CD4-positive, alpha-beta memory T cell (primary cell): Measurements from ENCODE around the gene TNIP2. TPM values are rescaled to one million over a fixed set of nuclear protein-coding genes. Genes with fewer than 3 reads are reported as not detected.

Experiments
- CTCF ChIA-PET: fragments of 350-600 bp; sonication (Branson Sonifier 250); formaldehyde crosslinking; loops from one replicate; lab custom pipeline; 2021; ENCODE audit warnings: inconsistent platforms; ENCODE audit not compliant: partially characterized antibody; lab: Charles Lee
- POLR2A ChIA-PET: fragments of 350-600 bp; sonication (Branson Sonifier 250); formaldehyde crosslinking; loops from one replicate; lab custom pipeline; 2021; ENCODE audit not compliant: partially characterized antibody; lab: Charles Lee
- DNase-seq, 5 donors: peaks; one replicate each; pipeline versions ENCODE4 v3.0.0 to v3.0.0-alpha.2; 2020 to 2022; ENCODE audit warnings: mixed read lengths in 1 of 5
- H3K27ac ChIP-seq: one replicate; pipeline ENCODE4 v1.7.0; 2013; ENCODE audit warnings: low read depth, low read length
- H3K27me3 ChIP-seq: 2 replicates; pipeline ENCODE4 v1.7.0; 2013; ENCODE audit warnings: mild to moderate bottlenecking, low read length, moderate library complexity; ENCODE audit not compliant: insufficient read depth
- H3K36me3 ChIP-seq: 2 replicates; pipeline ENCODE4 v1.7.0; 2013; ENCODE audit warnings: mild to moderate bottlenecking, low read length, moderate library complexity; ENCODE audit not compliant: insufficient read depth
- H3K4me1 ChIP-seq: 2 replicates; pipeline ENCODE4 v1.7.0; 2013; ENCODE audit warnings: mild to moderate bottlenecking, low read length, moderate library complexity; ENCODE audit not compliant: insufficient read depth
- H3K4me3 ChIP-seq, 2 donors: one replicate each; pipeline ENCODE4 v1.7.0; 2013; ENCODE audit warnings: low read length in 2 of 2, mild to moderate bottlenecking in 1 of 2
- H3K9me3 ChIP-seq, 2 donors: one replicate each; pipeline ENCODE4 v1.7.0; 2013; ENCODE audit warnings: low read length in 2 of 2, control low read depth in 1 of 2; ENCODE audit not compliant: control insufficient read depth in 1 of 2
- H3K27ac Mint-ChIP-seq, 7 donors: one replicate each; pipeline ENCODE4 v1.8.0; 2020 to 2021; ENCODE audit warnings: mixed read lengths in 7 of 7, mild to moderate bottlenecking in 6 of 7, inconsistent platforms in 3 of 7, moderate library complexity in 3 of 7
- H3K27me3 Mint-ChIP-seq, 2 donors: one replicate each; pipeline ENCODE4 v1.8.0; 2020 to 2021; ENCODE audit warnings: mixed read lengths in 2 of 2
- H3K36me3 Mint-ChIP-seq, 2 donors: one replicate each; pipeline ENCODE4 v1.8.0; 2020 to 2021; ENCODE audit warnings: mixed read lengths in 2 of 2, inconsistent platforms in 1 of 2, mild to moderate bottlenecking in 1 of 2
- H3K4me1 Mint-ChIP-seq, 4 donors: one replicate each; pipeline ENCODE4 v1.8.0; 2020 to 2021; ENCODE audit warnings: mixed read lengths in 4 of 4, mild to moderate bottlenecking in 1 of 4
- H3K4me3 Mint-ChIP-seq, 8 donors: one replicate each; pipeline ENCODE4 v1.8.0; 2020 to 2021; ENCODE audit warnings: mixed read lengths in 8 of 8, mild to moderate bottlenecking in 7 of 8, moderate library complexity in 6 of 8, inconsistent platforms in 3 of 8
- H3K9me3 Mint-ChIP-seq, 8 donors: one replicate each; pipeline ENCODE4 v1.8.0; 2020 to 2021; ENCODE audit warnings: mixed read lengths in 8 of 8, mild to moderate bottlenecking in 5 of 8, inconsistent platforms in 3 of 8, moderate library complexity in 1 of 8
- intact Hi-C: fragments of 100-400 bp; cut with micrococcal nuclease; formaldehyde crosslinking; loops from one replicate; pipeline ENCODE4 v1.15.1; 2023
- polyA plus RNA-seq, 2 donors: library from polyadenylated mRNA; unstranded; fragments of 300-500 nt; fragmentation: Illumina TruSeq; gene quantifications; one replicate each; pipeline ENCODE4 v1.2.3, GENCODE V29; 2021
- total RNA-seq, 2 experiments: library from RNA; stranded (reverse); gene quantifications; one replicate each; pipeline ENCODE4 v1.2.3, GENCODE V29; 2021

Gene TNIP2, protein sequence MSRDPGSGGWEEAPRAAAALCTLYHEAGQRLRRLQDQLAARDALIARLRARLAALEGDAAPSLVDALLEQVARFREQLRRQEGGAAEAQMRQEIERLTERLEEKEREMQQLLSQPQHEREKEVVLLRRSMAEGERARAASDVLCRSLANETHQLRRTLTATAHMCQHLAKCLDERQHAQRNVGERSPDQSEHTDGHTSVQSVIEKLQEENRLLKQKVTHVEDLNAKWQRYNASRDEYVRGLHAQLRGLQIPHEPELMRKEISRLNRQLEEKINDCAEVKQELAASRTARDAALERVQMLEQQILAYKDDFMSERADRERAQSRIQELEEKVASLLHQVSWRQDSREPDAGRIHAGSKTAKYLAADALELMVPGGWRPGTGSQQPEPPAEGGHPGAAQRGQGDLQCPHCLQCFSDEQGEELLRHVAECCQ
- 10 to 100 TPM; 50.0 to 50.5 TPM for total RNA-seq
- 10 to 100 TPM; 45.8 to 48.5 TPM for polyA plus RNA-seq

DNA sequence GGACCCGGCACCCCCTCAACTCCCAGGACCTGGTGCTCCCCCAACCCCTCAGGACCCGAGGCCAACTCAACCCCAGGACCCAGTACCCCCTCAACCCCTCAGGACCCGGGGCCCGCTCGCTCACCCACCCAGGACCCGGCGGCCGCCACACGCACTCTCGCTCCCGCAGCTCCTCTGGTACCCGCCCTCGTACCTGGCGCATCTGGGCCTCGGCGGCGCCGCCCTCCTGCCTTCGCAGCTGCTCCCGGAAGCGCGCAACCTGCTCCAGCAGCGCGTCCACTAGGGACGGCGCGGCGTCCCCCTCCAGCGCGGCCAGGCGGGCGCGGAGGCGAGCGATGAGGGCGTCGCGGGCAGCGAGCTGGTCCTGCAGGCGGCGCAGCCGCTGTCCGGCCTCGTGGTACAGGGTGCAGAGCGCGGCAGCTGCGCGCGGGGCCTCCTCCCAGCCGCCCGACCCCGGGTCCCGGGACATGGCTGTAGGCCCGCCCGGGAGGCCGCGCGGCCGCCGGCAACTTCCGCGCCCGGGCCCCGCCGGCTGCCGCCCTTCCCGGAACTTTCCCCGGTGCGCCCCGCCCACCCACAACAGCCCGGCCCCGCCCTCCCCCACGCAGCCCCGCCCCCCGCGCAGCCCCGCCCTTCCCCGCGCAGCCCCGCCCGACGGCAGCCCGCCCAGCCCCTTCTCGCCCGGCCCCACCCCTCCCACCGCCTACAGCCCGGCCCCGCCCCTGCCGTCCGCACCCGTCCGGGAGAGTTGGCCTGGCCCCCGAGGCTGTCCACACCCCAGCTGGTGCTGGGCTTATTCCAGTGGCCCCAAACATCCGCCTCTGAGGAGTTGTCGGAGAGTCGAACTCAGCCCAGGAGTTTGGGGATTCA is at the start of gene TNIP2:
Gene TNIP2, minus strand, starts transcription at position 516 of the 870 bp plus-strand sequence. Its CDS starts 47 bp downstream, at position 469.
- DNase-seq: peak; percentile 77 to 85 (median 81)
- Histone ChIP-seq H3K9me3 (no peaks in the 10 kb centered on the region), H3K27ac (peak within 1 kb of the TSS; percentile 83), H3K4me3 (peak within 1 kb of the TSS; percentile 25 to 68), H3K27me3 (no peaks in the 10 kb centered on the region), H3K36me3 (peaks cover 9% of the 10 kb centered on the region), H3K4me1 (peaks cover 25% of the 10 kb centered on the region)
- Mint-ChIP-seq H3K27ac (peak within 1 kb of the TSS; percentile 68 to 93 (median 85)), H3K4me1 (peaks cover 18 to 39% (median 29%) of the 10 kb centered on the region in 4 donors), H3K9me3 (no peaks in the 10 kb centered on the region), H3K27me3 (no peaks in the 10 kb centered on the region), H3K4me3 (peak within 1 kb of the TSS; percentile 75 to 89 (median 86)), H3K36me3 (peaks cover 0 to 4% of the 10 kb centered on the region in 2 donors)
- intact Hi-C loops: loop anchor here (2.0 to 5.0 kb wide), 2 partner anchors 86 to 207 kb away; partner anchors contain the start of genes ADD1, GRK4 and NOP14
- POLR2A ChIA-PET: interaction anchor here (0.8 to 2.2 kb wide), 12 partner anchors 8 to 286 kb away, joined by 3 to 11 read pairs (median 4); partner anchors contain the start of genes FAM193A, GRK4 and NOP14
- CTCF ChIA-PET: interaction anchor here (1.0 to 1.1 kb wide), 2 partner anchors 10 to 116 kb away, joined by 3 read pairs; no protein-coding TSS in a partner anchor

- Mint-ChIP-seq H3K36me3 (no peaks in the 10 kb centered on the region), H3K27ac (no peak overlapping the region), H3K9me3 (no peaks in the 10 kb centered on the region), H3K4me1 (peaks cover 6 to 24% (median 10%) of the 10 kb centered on the region in 4 donors), H3K4me3 (no peak overlapping the region), H3K27me3 (no peaks in the 10 kb centered on the region)
- no peaks in the 10 kb centered on the region for H3K9me3 ChIP-seq
- peaks cover 18% of the 10 kb centered on the region for H3K4me1 ChIP-seq
- no peaks in the 10 kb centered on the region for H3K36me3 ChIP-seq
- intact Hi-C loops: no loop called here
- ChIA-PET CTCF (interaction anchor here (1.4 kb wide), 1 partner anchor 8 kb away, joined by 3 read pairs; no protein-coding TSS in a partner anchor), POLR2A (interaction anchor here (1.2 kb wide), 1 partner anchor 33 kb away, joined by 3 read pairs; no protein-coding TSS in a partner anchor)
- no peak overlapping the region for H3K27ac ChIP-seq
- H3K4me3 ChIP-seq: no peak overlapping the region
- DNase-seq: peak in 1 of 5 donors; percentile 2
- H3K27me3 ChIP-seq: no peaks in the 10 kb centered on the region
Measured at GRCh38 chr4:2804973-2805501, 48.9 kb upstream of the TNIP2 start.

- no peak overlapping the region for H3K4me3 Mint-ChIP-seq
- no peaks in the 10 kb centered on the region for H3K9me3 Mint-ChIP-seq
- CTCF ChIA-PET: interaction anchor here (0.9 to 1.4 kb wide), 3 partner anchors 9 to 20 kb away, joined by 3 read pairs; no protein-coding TSS in a partner anchor
- H3K27ac Mint-ChIP-seq: no peak overlapping the region
- POLR2A ChIA-PET: interaction anchor here (1.2 kb wide), 1 partner anchor 33 kb away, joined by 3 read pairs; no protein-coding TSS in a partner anchor
- H3K4me3 ChIP-seq: no peak overlapping the region
- peaks cover 8 to 26% (median 13%) of the 10 kb centered on the region in 4 donors for H3K4me1 Mint-ChIP-seq
- no peaks in the 10 kb centered on the region for H3K36me3 Mint-ChIP-seq
- no peaks in the 10 kb centered on the region for H3K27me3 Mint-ChIP-seq
- no peak overlapping the region for H3K27ac ChIP-seq
- H3K9me3 ChIP-seq: no peaks in the 10 kb centered on the region
- no peaks in the 10 kb centered on the region for H3K27me3 ChIP-seq
- intact Hi-C loops: no loop called here
- peak in 1 of 5 donors; percentile 10 for DNase-seq
- H3K36me3 ChIP-seq: no peaks in the 10 kb centered on the region
- peaks cover 23% of the 10 kb centered on the region for H3K4me1 ChIP-seq
Measured at GRCh38 chr4:2804449-2804972, 48.4 kb upstream of the TNIP2 start.

- no peak overlapping the region for H3K27ac ChIP-seq
- H3K27ac Mint-ChIP-seq: no peak overlapping the region
- H3K9me3 ChIP-seq: no peaks in the 10 kb centered on the region
- ChIA-PET POLR2A (interaction anchor here (1.2 kb wide), 1 partner anchor 34 kb away, joined by 3 read pairs; no protein-coding TSS in a partner anchor), CTCF (interaction anchor here (0.9 to 1.4 kb wide), 3 partner anchors 10 to 19 kb away, joined by 3 read pairs; no protein-coding TSS in a partner anchor)
- H3K4me1 Mint-ChIP-seq: peaks cover 10 to 32% (median 18%) of the 10 kb centered on the region in 4 donors
- H3K9me3 Mint-ChIP-seq: no peaks in the 10 kb centered on the region
- intact Hi-C loops: no loop called here
- peaks cover 30% of the 10 kb centered on the region for H3K4me1 ChIP-seq
- peak in 1 of 5 donors; percentile 2 for DNase-seq
- no peaks in the 10 kb centered on the region for H3K36me3 ChIP-seq
- no peaks in the 10 kb centered on the region for H3K36me3 Mint-ChIP-seq
- H3K4me3 Mint-ChIP-seq: no peak overlapping the region
- H3K27me3 ChIP-seq: no peaks in the 10 kb centered on the region
- H3K27me3 Mint-ChIP-seq: no peaks in the 10 kb centered on the region
- no peak overlapping the region for H3K4me3 ChIP-seq
Measured at GRCh38 chr4:2803624-2804448, 47.7 kb upstream of the TNIP2 start.

DNA sequence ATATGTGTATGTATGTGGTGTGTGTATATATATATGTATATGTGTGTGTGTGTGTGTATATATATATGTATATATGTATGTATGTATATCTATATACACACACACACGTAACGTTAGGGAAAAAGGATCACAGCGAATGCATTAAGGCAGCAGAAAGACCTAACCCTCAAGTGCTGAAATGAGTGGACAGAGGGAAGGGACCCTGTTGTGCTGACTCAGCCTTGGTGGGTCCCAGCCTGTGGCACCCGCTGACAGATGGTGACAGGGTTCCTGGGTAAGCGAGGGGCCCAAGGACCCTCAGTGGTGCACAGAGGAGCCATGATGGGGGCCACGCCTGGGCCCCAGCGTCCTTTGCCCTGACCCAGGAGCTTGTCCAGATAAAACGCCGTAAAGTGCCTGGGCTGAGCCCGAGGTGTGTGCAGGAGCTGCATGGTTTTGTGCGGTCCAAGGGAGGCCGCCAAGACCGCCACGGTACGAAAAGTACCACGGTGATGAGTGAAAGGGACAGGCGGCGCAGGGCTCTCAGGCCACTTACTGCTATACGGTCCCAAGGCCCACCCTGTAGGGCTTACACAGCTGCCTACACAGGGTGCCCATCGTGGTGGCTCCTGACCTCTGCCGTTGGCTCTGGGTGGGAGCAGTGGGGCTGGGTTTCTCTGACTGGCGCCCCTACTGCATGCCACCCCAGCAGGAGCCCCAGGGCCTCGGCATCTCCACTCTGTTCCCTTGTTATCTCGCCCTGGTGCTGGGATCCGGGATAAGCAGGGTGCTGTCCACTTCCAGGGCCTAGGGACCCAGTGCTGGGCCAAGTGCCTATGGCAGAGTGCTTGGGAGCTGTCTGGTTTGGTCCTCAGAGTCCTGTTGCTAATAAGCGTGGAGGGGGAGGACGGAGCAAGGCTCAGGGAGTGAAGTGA is 46.7 kb upstream of the TNIP2 start:
- H3K27me3 ChIP-seq: no peaks in the 10 kb centered on the region
- peak in 1 of 5 donors; percentile 5 for DNase-seq
- peaks cover 40% of the 10 kb centered on the region for H3K4me1 ChIP-seq
- POLR2A ChIA-PET: no interaction called here
- H3K36me3 ChIP-seq: no peaks in the 10 kb centered on the region
- no peaks in the 10 kb centered on the region for H3K9me3 Mint-ChIP-seq
- H3K27me3 Mint-ChIP-seq: no peaks in the 10 kb centered on the region
- H3K27ac Mint-ChIP-seq: no peak overlapping the region
- peaks cover 19 to 41% (median 26%) of the 10 kb centered on the region in 4 donors for H3K4me1 Mint-ChIP-seq
- no peaks in the 10 kb centered on the region for H3K9me3 ChIP-seq
- H3K4me3 ChIP-seq: no peak overlapping the region
- no peaks in the 10 kb centered on the region for H3K36me3 Mint-ChIP-seq
- intact Hi-C loops: no loop called here
- no peak overlapping the region for H3K4me3 Mint-ChIP-seq
- no peak overlapping the region for H3K27ac ChIP-seq
- CTCF ChIA-PET: no interaction called here
